GM18907 (cell line): ENCODE results near the gene GUCY2C.
A peak's percentile ranks its signal among the peaks of the same experiment; 100 is the strongest.
"Not testable (repeated sequence)": the region's sequence is repeated elsewhere in the genome, so short reads cannot be mapped to it uniquely, and the experiment has no call there.

ENCODE experiments used
- ATAC-seq: cut with Tn5 transposase; IDR thresholded peaks from one replicate; pipeline ENCODE4 v1.9.1; 2021; ENCODE audit warnings: mild to moderate bottlenecking, moderate library complexity; ENCODE audit not compliant: unreplicated experiment

The GUCY2C gene

DNA sequence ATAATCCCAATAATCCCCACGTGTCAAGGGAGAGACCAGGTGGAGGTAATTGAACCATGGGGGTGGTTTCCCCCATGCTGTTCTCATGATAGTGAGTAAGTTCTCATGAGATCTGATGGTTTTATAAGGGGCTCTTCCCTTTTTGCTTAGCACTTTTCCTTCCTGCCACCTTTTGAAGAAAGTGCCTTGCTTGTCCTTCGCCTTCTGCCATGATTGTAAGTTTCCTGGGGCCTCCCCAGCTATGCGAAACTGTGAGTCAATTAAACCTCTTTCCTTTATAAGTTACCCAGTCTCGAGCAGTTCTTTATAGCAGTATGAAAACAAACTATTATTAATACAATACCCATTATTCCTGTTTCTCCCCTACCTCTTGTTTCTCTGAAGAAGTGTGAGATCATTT, 14.2 kb downstream of the GUCY2C start:
- not testable (repeated sequence) for ATAC-seq

DNA sequence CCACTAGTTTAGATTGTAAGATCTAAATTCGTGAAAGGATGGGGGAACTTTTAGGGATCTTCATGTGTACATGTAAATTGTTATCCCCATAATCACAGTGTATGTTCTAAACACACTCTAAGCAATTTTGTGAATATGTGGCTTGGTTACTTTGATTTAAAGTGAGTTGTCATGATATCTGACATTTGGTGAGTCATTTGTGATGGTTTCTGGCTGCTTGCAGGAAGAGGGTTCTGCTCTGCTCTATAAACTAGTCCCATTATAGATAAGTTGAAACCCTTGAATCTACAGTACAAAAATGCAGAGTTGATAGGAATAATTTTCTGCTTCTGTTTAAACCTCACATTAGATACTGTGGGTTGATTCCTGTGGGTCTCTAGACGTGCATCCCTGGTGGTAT, 14.8 kb downstream of the GUCY2C start:
- no peak for ATAC-seq

DNA sequence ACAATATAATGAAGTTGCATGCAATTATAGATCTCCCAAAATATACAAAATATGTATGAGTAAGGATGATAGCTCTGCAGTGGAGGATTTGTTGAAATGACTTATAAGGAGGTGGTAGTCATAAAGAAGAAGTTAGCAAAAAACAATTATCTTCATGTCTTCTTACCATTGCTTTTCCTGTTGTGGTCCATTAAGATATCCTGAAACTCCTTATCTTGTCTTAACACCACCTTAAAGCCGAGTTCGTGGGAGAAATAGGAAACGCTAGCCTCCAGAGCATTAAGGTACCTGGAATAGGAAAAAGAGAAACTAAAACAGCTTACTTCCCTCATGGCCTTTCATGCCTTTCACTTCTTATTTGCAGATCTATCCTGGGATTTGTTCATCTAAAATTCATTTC, 15.2 kb downstream of the GUCY2C start:
- no peak for ATAC-seq

DNA sequence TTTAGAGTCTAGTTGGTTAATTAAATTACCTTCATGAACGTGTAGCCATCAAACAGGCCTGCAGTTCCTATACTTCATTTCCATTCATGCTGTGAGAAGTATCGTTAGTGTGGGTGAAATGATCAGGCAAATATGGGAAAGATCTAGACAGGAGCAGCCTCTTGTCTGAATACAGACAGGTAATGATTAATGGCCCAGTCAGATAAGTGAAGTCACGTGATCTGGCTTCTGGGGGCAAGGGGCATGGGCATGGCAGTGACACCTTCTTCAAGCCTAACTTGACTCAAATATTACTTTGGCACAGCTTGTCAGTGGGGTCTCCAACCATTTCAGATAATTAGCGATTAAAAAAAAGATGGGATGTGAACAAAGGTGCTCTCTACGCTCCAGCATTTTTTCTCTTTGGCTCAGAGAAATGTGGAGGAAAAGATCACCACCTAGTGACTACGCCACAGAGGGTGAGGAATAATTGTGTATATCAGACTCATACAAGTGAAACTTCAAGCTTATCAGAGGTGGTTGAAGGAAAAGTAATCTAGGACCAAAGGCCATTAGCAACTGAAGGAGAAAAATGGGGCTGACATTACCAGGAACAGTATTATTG, 17.8 kb downstream of the GUCY2C start:
- ATAC-seq, result no peak

DNA sequence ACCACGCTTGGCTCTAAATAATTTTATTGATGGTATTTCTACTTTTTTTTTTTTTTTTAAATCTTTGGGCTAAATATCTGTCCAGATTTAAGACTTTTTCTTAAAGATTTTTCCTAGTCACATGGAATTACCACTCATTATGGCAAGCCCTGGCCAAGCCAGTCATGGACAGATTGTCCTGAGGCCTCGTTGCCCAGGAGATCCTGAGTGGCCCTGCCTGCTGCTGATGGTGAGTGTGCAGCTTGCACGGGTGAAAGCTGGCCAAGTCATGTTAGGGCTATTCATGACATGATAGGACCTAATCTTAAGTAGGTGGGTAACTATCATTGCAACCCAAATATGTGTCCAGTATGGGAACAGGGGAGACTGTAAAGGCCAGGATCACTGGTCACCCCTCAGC, 27.8 kb downstream of the GUCY2C start:
- no peak for ATAC-seq

DNA sequence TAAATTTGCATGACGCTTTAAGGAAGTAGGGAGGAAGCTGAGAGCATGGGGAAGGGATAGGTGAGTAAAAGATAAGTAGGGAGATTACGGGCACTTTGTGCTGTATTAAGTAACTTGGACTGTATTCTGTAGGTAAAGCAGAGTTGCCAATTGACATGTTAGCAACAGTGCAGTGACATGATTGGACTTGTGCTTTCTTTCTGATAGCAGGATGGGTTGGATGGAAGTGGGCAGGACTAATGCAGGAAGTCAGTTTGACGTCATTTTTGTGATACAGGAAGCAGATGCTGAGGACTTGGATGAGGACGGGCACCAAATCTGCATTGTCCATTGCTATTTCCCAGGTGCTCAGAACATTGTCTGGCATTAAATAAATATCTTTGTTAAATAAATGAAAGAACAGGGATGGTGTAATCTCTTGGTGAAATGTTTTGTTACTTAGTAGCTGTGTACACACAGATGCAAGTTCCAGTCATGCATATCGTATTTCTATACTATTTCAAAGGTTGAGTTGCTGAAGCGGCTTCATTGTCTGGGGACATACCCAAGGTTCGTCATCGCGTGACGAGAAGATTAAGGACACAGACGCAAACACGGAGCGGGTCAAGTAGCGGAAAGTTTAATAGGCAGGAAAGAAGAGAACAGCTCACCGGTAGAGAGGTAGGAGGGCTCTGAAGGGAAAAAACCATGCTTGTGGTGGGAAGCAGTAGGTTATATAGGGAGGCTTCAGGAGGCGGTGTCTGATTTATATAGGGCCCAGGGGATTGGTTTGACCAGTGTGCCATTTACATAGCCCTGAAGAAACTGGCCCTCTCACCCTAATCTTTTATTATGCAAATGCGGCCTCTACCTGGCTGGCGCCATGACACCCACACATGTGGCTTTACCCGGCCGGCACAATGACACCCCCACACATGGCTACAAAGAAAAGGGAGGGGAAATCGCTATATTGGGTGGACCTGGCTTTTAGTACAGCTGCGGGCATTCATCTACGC, 30.7 kb downstream of the GUCY2C start:
- ATAC-seq, result no peak

DNA sequence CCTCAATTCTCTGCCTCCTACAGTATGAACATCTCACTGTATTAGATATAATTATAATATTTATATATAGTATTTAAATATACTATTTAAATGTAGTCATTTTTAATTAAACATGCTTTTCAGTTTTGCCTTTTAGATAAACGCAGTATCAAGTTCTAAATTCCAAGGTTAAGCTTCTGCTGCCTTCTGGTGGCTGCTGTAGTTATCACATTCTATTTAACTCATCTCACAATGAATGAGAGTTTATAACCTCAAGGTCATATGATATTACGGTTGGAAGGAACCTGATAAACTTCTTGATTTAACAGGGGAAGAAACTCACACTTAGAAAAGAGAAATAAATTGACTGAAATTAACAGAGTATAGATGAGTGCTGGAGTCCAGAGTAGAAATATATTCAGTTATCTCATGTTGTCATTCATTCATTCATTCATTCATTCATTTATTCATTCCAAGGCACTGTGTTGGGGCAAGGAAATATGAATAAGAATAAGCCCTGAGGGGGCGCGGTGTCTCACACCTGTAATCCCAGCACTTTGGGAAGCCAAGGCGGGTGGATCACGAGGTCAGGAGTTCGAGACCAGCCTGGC, 31.9 kb downstream of the GUCY2C start:
- peak; percentile 48 for ATAC-seq

DNA sequence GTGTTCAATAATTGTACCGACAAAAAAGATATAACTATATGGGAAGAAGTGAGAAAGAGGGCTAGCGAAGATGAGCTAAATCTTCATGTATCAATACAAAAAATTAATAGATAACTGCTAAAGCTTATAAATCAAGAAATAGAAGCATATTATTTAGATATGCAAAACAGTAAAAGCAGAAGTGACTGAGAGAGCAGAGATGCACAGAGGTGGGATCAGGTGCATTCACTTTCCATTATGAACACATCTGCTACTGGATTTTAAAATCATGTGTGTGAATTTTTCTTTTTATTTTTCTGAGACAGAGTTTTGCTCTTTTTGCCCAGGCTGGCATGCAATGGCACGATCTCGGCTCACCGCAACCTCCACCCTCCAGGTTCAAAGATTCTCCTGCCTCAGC, 33.4 kb downstream of the GUCY2C start:
- no peak for ATAC-seq

DNA sequence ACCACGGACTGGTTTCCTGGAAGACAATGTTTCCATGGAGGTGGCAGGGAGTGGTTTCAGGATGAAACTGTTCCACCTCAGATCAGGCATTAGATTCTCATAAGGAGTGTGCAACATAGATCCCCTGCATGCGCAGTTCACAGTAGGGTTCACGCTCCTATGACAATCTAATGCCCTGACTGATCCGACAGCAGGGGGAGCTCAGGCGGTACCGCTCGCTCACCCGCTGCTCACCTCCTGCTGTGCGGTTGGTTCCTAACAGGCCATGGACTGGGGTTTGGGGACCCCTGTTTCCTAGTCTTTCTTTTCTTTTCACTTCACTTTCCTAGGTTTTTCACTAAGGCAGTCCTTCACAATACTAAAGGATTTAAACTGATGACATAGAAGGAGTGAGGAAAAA, 39.6 kb downstream of the GUCY2C start:
- ATAC-seq, result no peak

DNA sequence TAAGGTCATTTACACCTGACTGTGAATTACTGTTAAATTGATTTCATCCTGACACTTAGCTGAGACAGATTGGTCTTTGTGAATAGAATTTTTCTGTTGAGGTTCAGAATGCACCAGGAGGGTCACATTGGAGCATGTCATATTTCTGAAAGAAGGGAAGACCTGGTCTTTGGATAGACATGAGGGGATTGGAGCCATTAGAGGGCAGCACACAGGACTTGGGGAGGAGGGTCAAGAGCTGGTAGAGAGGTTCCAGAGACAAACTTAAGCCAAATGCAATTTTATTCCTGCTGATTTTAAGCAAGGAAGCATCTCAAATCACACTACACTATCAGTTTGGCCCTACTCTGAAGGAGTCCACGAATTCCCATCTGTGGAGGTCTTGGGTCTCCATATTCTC, 41.1 kb downstream of the GUCY2C start:
- ATAC-seq, result no peak

DNA sequence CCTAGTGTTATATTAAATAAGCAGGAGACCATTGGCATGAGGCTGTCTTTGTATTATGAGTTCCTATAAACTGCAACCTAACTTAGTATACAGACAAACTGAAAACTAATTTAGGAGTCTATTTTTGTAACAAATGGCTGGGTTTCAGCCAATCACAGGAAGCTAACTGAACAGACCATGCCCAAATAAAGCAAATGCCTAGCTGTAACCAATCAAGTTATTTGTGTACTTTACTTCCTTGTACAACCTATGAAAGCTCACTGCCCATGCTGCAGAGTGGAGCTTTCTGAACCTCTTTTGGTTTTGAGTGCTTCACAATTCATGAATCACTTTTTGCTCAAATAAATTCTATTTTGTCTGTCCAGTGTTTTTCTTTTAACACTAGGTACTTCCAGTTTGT, 41.6 kb downstream of the GUCY2C start:
- no peak for ATAC-seq

DNA sequence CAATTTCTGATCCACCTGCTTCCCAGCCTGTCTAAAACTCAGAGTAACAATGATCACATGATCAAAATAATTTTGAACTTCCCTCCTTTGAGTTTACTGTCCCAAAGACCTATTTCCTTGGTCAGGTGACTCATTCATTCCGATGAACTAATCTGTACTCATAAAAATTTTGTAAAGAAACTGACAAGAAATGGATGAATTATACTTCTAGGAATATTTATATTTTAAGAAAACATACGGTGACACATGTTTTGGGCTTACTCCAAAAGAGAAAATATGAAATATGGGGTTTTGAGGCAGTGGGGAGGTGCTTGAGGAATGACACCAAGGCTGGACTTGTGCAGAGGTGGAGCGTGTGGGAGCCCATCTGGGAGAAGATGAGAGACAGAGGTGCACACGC, 42.0 kb downstream of the GUCY2C start:
- no peak for ATAC-seq

DNA sequence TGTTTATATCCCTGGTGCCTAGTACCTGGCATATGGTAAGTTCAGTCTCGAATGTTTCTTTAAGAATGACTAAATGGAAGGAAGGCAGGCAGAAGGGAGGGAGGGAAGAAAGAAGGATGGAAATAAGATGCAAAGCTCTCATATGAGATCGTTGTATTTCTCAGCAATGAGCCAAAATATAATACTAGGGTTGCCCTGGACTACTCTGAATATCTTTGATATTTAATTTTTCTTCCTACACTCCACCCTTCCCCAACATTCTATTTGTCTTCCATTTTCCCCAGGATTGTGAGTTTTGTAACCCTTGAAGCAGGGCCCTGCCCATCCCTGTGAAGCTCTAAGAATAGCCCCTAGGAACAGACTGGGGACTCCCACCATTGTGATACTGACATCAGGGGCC, 43.9 kb downstream of the GUCY2C start:
- no peak for ATAC-seq

DNA sequence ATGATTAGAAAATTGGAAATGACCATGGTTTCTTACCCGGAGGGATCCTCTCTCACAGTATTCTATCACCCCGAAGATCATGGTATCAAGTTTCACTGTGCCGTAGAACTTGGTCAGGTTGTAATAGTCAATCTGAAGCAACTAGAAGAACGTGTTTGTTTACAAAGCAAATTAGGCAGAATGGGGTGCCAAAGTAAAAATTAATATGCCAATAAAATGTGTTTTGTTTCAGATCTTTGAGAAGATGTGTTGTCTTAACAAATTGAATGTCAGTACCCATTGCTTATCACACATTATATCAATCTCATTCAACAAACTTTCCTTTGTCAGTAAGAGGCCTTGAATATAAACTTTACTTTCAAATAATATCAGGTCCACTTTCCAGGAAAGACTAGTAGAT, 45.0 kb downstream of the GUCY2C start:
- no peak for ATAC-seq

DNA sequence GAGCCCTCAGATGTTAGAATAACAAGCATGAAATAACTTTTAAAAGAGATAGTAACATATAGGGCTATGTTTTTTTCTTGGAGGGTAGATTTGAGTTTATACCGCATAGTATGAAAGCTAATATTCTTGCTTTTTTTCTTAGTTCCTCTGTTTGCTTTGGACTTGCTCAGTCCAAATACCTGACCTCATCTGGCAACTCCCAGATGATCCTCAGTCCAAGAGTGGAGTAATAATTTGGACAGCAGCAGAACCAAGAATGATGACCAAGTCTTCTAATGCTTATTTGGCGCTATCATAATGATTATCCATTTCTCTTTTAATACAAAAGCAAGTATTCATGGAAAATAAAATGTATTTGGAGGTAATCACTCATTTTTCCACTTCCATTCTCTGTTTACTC, 45.6 kb downstream of the GUCY2C start:
- ATAC-seq, result no peak

DNA sequence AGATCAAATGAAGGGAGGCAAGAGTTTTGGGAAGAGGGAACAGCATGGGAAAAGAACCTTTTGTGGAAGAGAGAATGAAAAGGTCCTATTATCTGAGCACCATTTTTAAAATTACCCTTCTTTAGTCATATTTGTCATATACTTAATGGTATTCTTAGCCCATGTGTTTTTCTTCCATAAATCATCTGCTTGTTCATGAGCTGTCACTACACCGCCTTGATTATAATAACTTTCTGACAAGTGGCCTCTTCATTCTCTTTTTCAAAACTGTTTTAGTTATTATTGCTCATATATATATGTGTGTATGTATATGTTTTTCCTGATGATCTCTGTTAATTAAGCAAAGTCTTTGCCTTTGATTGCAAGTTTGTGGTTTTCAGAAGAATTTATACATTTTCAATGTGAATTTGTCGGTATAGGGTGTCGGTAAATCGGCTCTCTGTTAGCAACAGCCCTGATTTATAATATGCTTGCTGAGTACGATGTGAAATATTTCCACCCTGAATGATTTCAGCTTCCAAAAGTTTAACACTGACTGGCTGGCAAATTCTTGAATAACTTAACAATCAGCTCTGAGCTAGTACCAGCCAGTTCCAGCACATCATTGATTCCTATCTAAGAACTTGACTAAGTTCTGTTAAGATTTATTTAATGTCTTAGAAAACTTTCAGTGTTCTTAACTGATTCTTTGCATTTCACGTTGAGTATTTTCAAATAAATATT, 49.2 kb downstream of the GUCY2C start:
- no peak for ATAC-seq

DNA sequence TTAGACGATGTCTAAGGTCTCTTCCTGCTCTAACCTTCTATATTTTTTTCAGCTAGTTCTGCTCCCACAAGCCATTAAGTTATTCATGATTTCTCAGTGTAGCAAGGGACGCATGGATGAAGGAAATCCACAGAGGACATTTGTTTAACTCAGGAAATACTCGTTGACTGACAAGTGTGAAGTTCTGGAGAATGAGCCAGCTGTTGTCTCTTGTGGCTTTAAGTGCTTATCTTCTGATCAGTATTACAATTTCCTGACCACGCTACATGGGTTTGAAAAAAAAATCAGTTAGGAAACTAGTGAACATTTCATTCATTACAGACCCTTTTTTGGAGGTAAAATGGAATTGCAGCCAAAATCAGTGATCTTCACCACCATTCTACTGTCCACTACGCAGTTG, 53.1 kb downstream of the GUCY2C start:
- no peak for ATAC-seq

DNA sequence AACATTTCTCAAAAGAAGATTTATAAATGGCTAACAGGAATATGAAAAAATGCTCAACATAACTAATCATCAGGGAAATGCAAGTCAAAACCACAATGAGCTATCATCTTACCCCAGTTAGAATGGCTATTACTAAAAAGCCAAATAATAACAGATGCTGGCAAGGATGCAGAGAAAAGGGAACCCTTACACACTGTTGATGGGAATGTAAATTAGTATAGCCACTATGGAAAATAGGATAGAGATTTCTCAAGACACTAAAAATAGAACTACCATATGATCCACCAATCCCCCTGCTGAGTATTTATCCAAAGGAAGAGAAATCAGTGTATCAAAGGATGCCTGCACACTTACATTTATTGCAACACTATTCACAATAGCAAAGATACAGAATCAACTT, 58.3 kb downstream of the GUCY2C start:
- no peak for ATAC-seq

DNA sequence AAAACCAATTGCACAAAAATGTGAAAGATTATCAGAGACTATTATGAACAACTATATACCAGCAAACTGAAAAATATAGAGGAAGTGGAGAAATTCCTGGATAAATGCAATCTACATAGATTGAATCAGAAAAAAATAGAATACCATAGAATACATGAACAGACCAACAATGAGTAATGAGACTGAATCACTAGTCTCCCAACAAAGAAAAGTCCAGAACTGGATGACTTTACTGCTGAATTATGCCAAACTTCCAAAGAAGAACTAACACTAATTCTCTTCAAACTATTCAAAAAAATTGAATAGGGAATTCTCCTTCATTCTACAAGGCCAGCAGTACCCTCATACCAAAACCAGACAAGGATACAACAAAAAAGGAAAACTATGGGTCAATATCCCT, 60.6 kb downstream of the GUCY2C start:
- no peak for ATAC-seq

DNA sequence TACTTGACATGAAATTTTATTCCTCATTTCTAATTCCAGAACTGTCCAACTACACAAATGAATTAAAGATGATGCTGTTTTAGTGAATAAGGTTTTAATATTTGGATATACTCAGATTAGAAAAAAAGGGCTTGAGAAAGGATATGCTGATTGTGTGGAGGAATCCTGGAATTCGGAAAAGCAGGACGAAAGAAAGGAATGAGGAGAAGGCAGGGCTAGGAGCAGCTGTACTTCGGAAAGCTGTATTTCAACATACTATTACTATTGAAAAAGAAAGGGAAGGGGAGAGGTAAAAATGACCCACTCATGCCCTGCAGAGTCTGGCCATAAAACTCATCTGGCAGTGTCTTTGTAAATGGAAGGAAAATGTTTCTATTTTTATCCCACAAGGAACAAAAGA, 65.6 kb downstream of the GUCY2C start:
- ATAC-seq, result no peak
